Trophoblast cell (in vitro differentiated cells and primary cell): Measurements from ENCODE around the gene IFI27.

Experiments used
- DNase-seq, 2 donors: peaks; one replicate each; pipeline ENCODE4 v3.0.0-alpha.2; 2016
- H2AFZ ChIP-seq: 2 replicates; pipeline ENCODE4 v1.6.1; 2013; ENCODE audit warnings: low read length, moderate library complexity, mild to moderate bottlenecking; ENCODE audit not compliant: insufficient read depth, poor library complexity
- H2AK5ac ChIP-seq: 2 replicates; pipeline ENCODE4 v1.6.1; 2013; ENCODE audit warnings: mild to moderate bottlenecking, low read length
- H2BK120ac ChIP-seq: 2 replicates; pipeline ENCODE4 v1.6.1; 2013; ENCODE audit warnings: low read length, mild to moderate bottlenecking, moderate library complexity; ENCODE audit not compliant: insufficient read depth, poor library complexity
- H2BK12ac ChIP-seq: 2 replicates; pipeline ENCODE4 v1.6.1; 2013; ENCODE audit warnings: mild to moderate bottlenecking, low read length, moderate library complexity
- H2BK5ac ChIP-seq: 2 replicates; pipeline ENCODE4 v1.6.1; 2013; ENCODE audit warnings: low read length, low read depth, moderate library complexity, mild to moderate bottlenecking; ENCODE audit not compliant: poor library complexity
- H3K14ac ChIP-seq: 2 replicates; pipeline ENCODE4 v1.6.1; 2013; ENCODE audit warnings: mild to moderate bottlenecking, low read length
- H3K18ac ChIP-seq: 2 replicates; pipeline ENCODE4 v1.6.1; 2013; ENCODE audit warnings: mild to moderate bottlenecking, low read length
- H3K23ac ChIP-seq: 2 replicates; pipeline ENCODE4 v1.6.1; 2013; ENCODE audit warnings: low read length
- H3K27ac ChIP-seq: 2 replicates; pipeline ENCODE4 v1.5.1; 2013; ENCODE audit warnings: low read depth, mild to moderate bottlenecking, inconsistent platforms, low read length, moderate library complexity
- H3K27me3 ChIP-seq: 2 replicates; pipeline ENCODE4 v1.6.1; 2013; ENCODE audit warnings: inconsistent platforms, mild to moderate bottlenecking, low read length, moderate library complexity; ENCODE audit not compliant: insufficient read depth
- H3K36me3 ChIP-seq, 2 experiments: 1 replicate in 1 of 2; 2 replicates in 1 of 2; pipeline ENCODE4 v1.6.1; 2013; ENCODE audit warnings: low read length in 2 of 2, mild to moderate bottlenecking in 2 of 2, moderate library complexity in 1 of 2; ENCODE audit not compliant: insufficient read depth in 2 of 2, control insufficient read depth in 1 of 2
- H3K4ac ChIP-seq: 2 replicates; pipeline ENCODE4 v1.6.1; 2013; ENCODE audit warnings: low read depth, mild to moderate bottlenecking, low read length, moderate library complexity
- H3K4me1 ChIP-seq, 2 experiments: 1 replicate in 1 of 2; 2 replicates in 1 of 2; pipeline ENCODE4 v1.6.1; 2013; ENCODE audit warnings: low read length in 2 of 2, mild to moderate bottlenecking in 2 of 2, moderate library complexity in 1 of 2; ENCODE audit not compliant: insufficient read depth in 2 of 2, control insufficient read depth in 1 of 2
- H3K4me2 ChIP-seq: 2 replicates; pipeline ENCODE4 v1.6.1; 2013; ENCODE audit warnings: inconsistent platforms, mild to moderate bottlenecking, low read length, moderate library complexity
- H3K4me3 ChIP-seq: 2 replicates; pipeline ENCODE4 v1.5.1; 2013; ENCODE audit warnings: mild to moderate bottlenecking, low read depth, low read length, inconsistent platforms
- H3K79me1 ChIP-seq: one replicate; pipeline ENCODE4 v1.6.1; 2013; ENCODE audit warnings: low read length
- H3K79me2 ChIP-seq: 2 replicates; pipeline ENCODE4 v1.6.1; 2013; ENCODE audit warnings: low read length, mild to moderate bottlenecking; ENCODE audit not compliant: control insufficient read depth, insufficient read depth, poor library complexity
- H3K9ac ChIP-seq: 2 replicates; pipeline ENCODE4 v1.6.1; 2013; ENCODE audit warnings: mild to moderate bottlenecking, low read length
- H3K9me3 ChIP-seq: 2 replicates; pipeline ENCODE4 v1.6.1; 2013; ENCODE audit warnings: low read depth, mild to moderate bottlenecking, control low read depth, inconsistent platforms, low read length; ENCODE audit not compliant: insufficient read depth
- H4K12ac ChIP-seq: 2 replicates; pipeline ENCODE4 v1.6.1; 2013; ENCODE audit warnings: low read depth, mild to moderate bottlenecking, low read length, moderate library complexity
- H4K8ac ChIP-seq: 2 replicates; pipeline ENCODE4 v1.6.1; 2013; ENCODE audit warnings: low read depth, mild to moderate bottlenecking, low read length, moderate library complexity
- H4K91ac ChIP-seq: one replicate; pipeline ENCODE4 v1.6.1; 2013; ENCODE audit warnings: low read depth, mild to moderate bottlenecking, low read length, moderate library complexity
- WGBS: extraction: QIAGEN DNeasy Blood & Tissue Kit; methylation state at CpG from one replicate; pipeline ENCODE4 v1.1.7; 2013; ENCODE audit warnings: missing lambda C conversion rate; ENCODE audit not compliant: insufficient read length, insufficient coverage; ENCODE audit errors: extremely low coverage; 5-methylcytosine and 5-hydroxymethylcytosine counted together

The IFI27 gene

GRCh38 chr14:94158239-94158883, 47.8 kb downstream of the IFI27 start:
- no peak overlapping the region for H3K14ac ChIP-seq
- no peaks in the 10 kb centered on the region for H3K36me3 ChIP-seq
- H2AK5ac ChIP-seq, result no peak overlapping the region
- no peak overlapping the region for H3K4ac ChIP-seq
- H4K91ac ChIP-seq, result no peak overlapping the region
- no peak overlapping the region for H4K12ac ChIP-seq
- DNase-seq, result no peak
- no peak overlapping the region for H3K18ac ChIP-seq
- no peak overlapping the region for H2BK120ac ChIP-seq
- no CpG with 5 or more reads among the region's 10 CpGs for WGBS
- no peaks in the 10 kb centered on the region for H3K4me1 ChIP-seq
- H3K9ac ChIP-seq, result no peak overlapping the region
- no peak overlapping the region for H2BK5ac ChIP-seq
- H3K4me2 ChIP-seq, result no peak overlapping the region
- no peak overlapping the region for H2AFZ ChIP-seq
- peaks cover 5% of the 10 kb centered on the region for H3K9me3 ChIP-seq
- H3K27me3 ChIP-seq, result no peaks in the 10 kb centered on the region
- no peak overlapping the region for H4K8ac ChIP-seq
- no peak overlapping the region for H3K27ac ChIP-seq
- H3K4me3 ChIP-seq, result no peak overlapping the region
- H3K23ac ChIP-seq, result no peak overlapping the region
- H3K79me2 ChIP-seq, result no peaks in the 10 kb centered on the region
- H2BK12ac ChIP-seq, result no peak overlapping the region
- H3K79me1 ChIP-seq, result no peaks in the 10 kb centered on the region

GRCh38 chr14:94161058-94161457, 50.5 kb downstream of the IFI27 start:
- Histone ChIP-seq H4K8ac (no peak overlapping the region), H3K23ac (no peak overlapping the region), H4K91ac (no peak overlapping the region), H2BK120ac (no peak overlapping the region), H3K27me3 (no peaks in the 10 kb centered on the region), H3K9ac (no peak overlapping the region), H2BK5ac (no peak overlapping the region), H3K27ac (no peak overlapping the region), H3K4me3 (no peak overlapping the region), H2AK5ac (no peak overlapping the region), H2AFZ (no peak overlapping the region), H3K79me2 (no peaks in the 10 kb centered on the region), H3K4me2 (no peak overlapping the region), H3K79me1 (no peaks in the 10 kb centered on the region), H2BK12ac (no peak overlapping the region), H3K36me3 (no peaks in the 10 kb centered on the region), H3K9me3 (peaks cover 3% of the 10 kb centered on the region), H3K4ac (no peak overlapping the region), H3K14ac (no peak overlapping the region), H3K4me1 (no peaks in the 10 kb centered on the region), H3K18ac (no peak overlapping the region), H4K12ac (no peak overlapping the region)
- DNase-seq, result no peak
- no CpG with 5 or more reads among the region's 2 CpGs for WGBS

GRCh38 chr14:94161981-94162380, 51.4 kb downstream of the IFI27 start:
- WGBS, result no CpG with 5 or more reads among the region's 2 CpGs
- no peak overlapping the region for H4K91ac ChIP-seq
- no peak overlapping the region for H3K14ac ChIP-seq
- H4K8ac ChIP-seq, result no peak overlapping the region
- H2AFZ ChIP-seq, result no peak overlapping the region
- no peaks in the 10 kb centered on the region for H3K79me2 ChIP-seq
- H3K18ac ChIP-seq, result no peak overlapping the region
- no peaks in the 10 kb centered on the region for H3K4me1 ChIP-seq
- no peak overlapping the region for H4K12ac ChIP-seq
- no peak for DNase-seq
- H3K36me3 ChIP-seq, result no peaks in the 10 kb centered on the region
- H3K9ac ChIP-seq, result no peak overlapping the region
- H3K4me3 ChIP-seq, result no peak overlapping the region
- no peak overlapping the region for H2AK5ac ChIP-seq
- H3K23ac ChIP-seq, result no peak overlapping the region
- no peaks in the 10 kb centered on the region for H3K79me1 ChIP-seq
- H2BK12ac ChIP-seq, result no peak overlapping the region
- no peak overlapping the region for H2BK5ac ChIP-seq
- no peak overlapping the region for H2BK120ac ChIP-seq
- no peak overlapping the region for H3K4ac ChIP-seq
- H3K9me3 ChIP-seq, result peaks cover 3% of the 10 kb centered on the region
- H3K27ac ChIP-seq, result no peak overlapping the region
- H3K27me3 ChIP-seq, result no peaks in the 10 kb centered on the region
- no peak overlapping the region for H3K4me2 ChIP-seq

- Histone ChIP-seq H2AFZ (no peak overlapping the region), H3K4me2 (no peak overlapping the region), H3K14ac (no peak overlapping the region), H3K27me3 (no peaks in the 10 kb centered on the region), H4K91ac (no peak overlapping the region), H3K18ac (no peak overlapping the region), H2AK5ac (no peak overlapping the region), H3K23ac (no peak overlapping the region), H3K4me3 (no peak overlapping the region), H3K36me3 (no peaks in the 10 kb centered on the region), H2BK120ac (no peak overlapping the region), H2BK12ac (no peak overlapping the region), H3K79me2 (no peaks in the 10 kb centered on the region), H4K12ac (no peak overlapping the region), H2BK5ac (no peak overlapping the region), H3K27ac (no peak overlapping the region), H3K9ac (no peak overlapping the region), H3K4me1 (no peaks in the 10 kb centered on the region), H3K4ac (no peak overlapping the region), H3K9me3 (peaks cover 3% of the 10 kb centered on the region), H4K8ac (no peak overlapping the region), H3K79me1 (no peaks in the 10 kb centered on the region)
- no peak for DNase-seq
- WGBS, result no CpG with 5 or more reads among the region's 5 CpGs
Measured at GRCh38 chr14:94162466-94162865, 51.9 kb downstream of the IFI27 start.
